NK-92 treated with Interleukin-12 subunit alpha and Interleukin-12 subunit beta, amount 100 ng/mL, for 24 hours (cell line): ENCODE data around the gene CCT2.
"Not testable (repeated sequence)": the region's sequence is repeated elsewhere in the genome, so short reads cannot be mapped to it uniquely, and the experiment has no call there.

ENCODE experiments used
- DNase-seq: peaks from one replicate; lab custom pipeline; 2025; lab: John Stamatoyannopoulos, UW

Gene CCT2

GRCh38 chr12:69589082-69589481 lies 3.8 kb downstream of the CCT2 start:
- no peak for DNase-seq

GRCh38 chr12:69595689-69596088 lies 10.4 kb downstream of the CCT2 start:
- no peak for DNase-seq

- no peak for DNase-seq
These were observed 13.0 kb downstream of the CCT2 start for GRCh38 chr12:69598174-69598753.

GRCh38 chr12:69600804-69601203 lies 15.5 kb downstream of the CCT2 start:
- no peak for DNase-seq

GRCh38 chr12:69601962-69602685 lies 16.9 kb downstream of the CCT2 start:
- DNase-seq = no peak

- no peak for DNase-seq
These were observed 17.7 kb downstream of the CCT2 start for GRCh38 chr12:69602954-69603353.

GRCh38 chr12:69603556-69603955 lies 18.3 kb downstream of the CCT2 start:
- not testable (repeated sequence) for DNase-seq

GRCh38 chr12:69604275-69604674 lies 19.0 kb downstream of the CCT2 start:
- not testable (repeated sequence) for DNase-seq

GRCh38 chr12:69608114-69608513 lies 22.9 kb downstream of the CCT2 start:
- no peak for DNase-seq

GRCh38 chr12:69610126-69610525 lies 24.9 kb downstream of the CCT2 start:
- no peak for DNase-seq

- no peak for DNase-seq
These were observed 25.5 kb downstream of the CCT2 start, which contains the start of gene LRRC10 for GRCh38 chr12:69610729-69611128. Gene LRRC10, minus strand, starts transcription at chr12:69610907. Its CDS starts 69 bp downstream, at chr12:69610838.

- DNase-seq = no peak
These were observed 28.1 kb downstream of the CCT2 start for GRCh38 chr12:69613351-69613750.

- no peak for DNase-seq
These were observed 30.8 kb downstream of the CCT2 start for GRCh38 chr12:69616025-69616424.

GRCh38 chr12:69619050-69619449 lies 33.8 kb downstream of the CCT2 start:
- no peak for DNase-seq

GRCh38 chr12:69620077-69620476 lies 34.8 kb downstream of the CCT2 start:
- no peak for DNase-seq

GRCh38 chr12:69620921-69621320 lies 35.7 kb downstream of the CCT2 start:
- DNase-seq = no peak

GRCh38 chr12:69621551-69621950 lies 36.3 kb downstream of the CCT2 start:
- DNase-seq = no peak

GRCh38 chr12:69623970-69624369 lies 38.7 kb downstream of the CCT2 start:
- no peak for DNase-seq

GRCh38 chr12:69627501-69627900 lies 42.2 kb downstream of the CCT2 start:
- no peak for DNase-seq

- DNase-seq = no peak
These were observed 44.9 kb downstream of the CCT2 start for GRCh38 chr12:69630191-69630590.

- DNase-seq = no peak
These were observed 47.8 kb downstream of the CCT2 start for GRCh38 chr12:69633061-69633460.

- DNase-seq = no peak
These were observed 54.2 kb downstream of the CCT2 start for GRCh38 chr12:69639400-69640016.

- no peak for DNase-seq
These were observed 56.3 kb downstream of the CCT2 start for GRCh38 chr12:69641546-69641945.
